Smooth muscle cell (in vitro differentiated cells): ENCODE data around the gene GASK1B. TPM values are rescaled to one million over a fixed set of nuclear protein-coding genes. Genes with fewer than 3 reads are reported as not detected.

Source experiments
- DNase-seq: peaks from one replicate; lab custom pipeline; 2025; ENCODE audit not compliant: unreplicated experiment; lab: John Stamatoyannopoulos, UW
- H2AFZ ChIP-seq: fragments of 200-600 bp; sonication (generic); 2 replicates; pipeline ENCODE4 v1.6.0; 2016; ENCODE audit warnings: antibody characterized with exemption, low read depth, mild to moderate bottlenecking
- H3F3A ChIP-seq: fragments of 200-600 bp; sonication (generic); 2 replicates; pipeline ENCODE4 v1.6.0; 2017; ENCODE audit warnings: antibody characterized with exemption, low read depth
- H3K27ac ChIP-seq: fragments of 200-600 bp; sonication (generic); 2 replicates; pipeline ENCODE4 v1.5.1; 2016; ENCODE audit warnings: low read depth, mild to moderate bottlenecking
- H3K27me3 ChIP-seq: fragments of 200-600 bp; sonication (generic); 2 replicates; pipeline ENCODE4 v1.6.1; 2016; ENCODE audit warnings: low read depth, mild to moderate bottlenecking
- H3K36me3 ChIP-seq: fragments of 200-600 bp; sonication (generic); 2 replicates; pipeline ENCODE4 v1.5.1; 2016; ENCODE audit warnings: low read depth
- H3K4me1 ChIP-seq: fragments of 200-600 bp; sonication (generic); 2 replicates; pipeline ENCODE4 v1.5.1; 2016; ENCODE audit warnings: low read depth
- H3K4me2 ChIP-seq: fragments of 200-600 bp; sonication (generic); 2 replicates; pipeline ENCODE4 v1.6.0; 2016; ENCODE audit warnings: mild to moderate bottlenecking
- H3K4me3 ChIP-seq: fragments of 200-600 bp; sonication (generic); 2 replicates; pipeline ENCODE4 v1.5.1; 2016; ENCODE audit warnings: mild to moderate bottlenecking
- H3K79me2 ChIP-seq: fragments of 200-600 bp; sonication (generic); 2 replicates; pipeline ENCODE4 v1.6.0; 2016; ENCODE audit warnings: low read depth, mild to moderate bottlenecking
- H3K9ac ChIP-seq: fragments of 200-600 bp; sonication (generic); 2 replicates; pipeline ENCODE4 v1.6.0; 2016; ENCODE audit warnings: low read depth
- H3K9me3 ChIP-seq: fragments of 200-600 bp; sonication (generic); replicated peaks from 2 replicates; pipeline ENCODE4 v1.5.1; 2016; ENCODE audit warnings: low read depth
- H4K20me1 ChIP-seq: fragments of 200-600 bp; sonication (generic); 2 replicates; pipeline ENCODE4 v1.6.0; 2016; ENCODE audit warnings: low read depth
- WGBS: methylation state at CpG from one replicate; pipeline ENCODE4 v1.1.7; 2016; ENCODE audit warnings: low lambda C conversion rate; 5-methylcytosine and 5-hydroxymethylcytosine counted together
- polyA plus RNA-seq: library from polyadenylated mRNA; unstranded; fragments of >200 nt; fragmentation: Nextera tagmentation; extraction: Ambion mirVana; gene quantifications from 2 replicates; pipeline ENCODE4 v1.2.1, GENCODE V29; 2016
- total RNA-seq: library from RNA; depleted of rRNA; stranded (reverse); fragments of >200 nt; gene quantifications from 2 replicates; pipeline ENCODE4 v1.2.3, GENCODE V29; 2014
- TF ChIP-seq, protein P1 (sequence below): fragments of 200-600 bp; sonication (generic); IDR thresholded peaks from 2 replicates; pipeline ENCODE4 v1.5.1; 2017; ENCODE audit warnings: borderline replicate concordance, mild to moderate bottlenecking, antibody characterized with exemption; ENCODE audit not compliant: insufficient read depth, poor library complexity, severe bottlenecking

The GASK1B gene
- total and polyA plus RNA-seq, 2 experiments from 2014 or later, result 12.9 to 79.4 TPM

DNA sequence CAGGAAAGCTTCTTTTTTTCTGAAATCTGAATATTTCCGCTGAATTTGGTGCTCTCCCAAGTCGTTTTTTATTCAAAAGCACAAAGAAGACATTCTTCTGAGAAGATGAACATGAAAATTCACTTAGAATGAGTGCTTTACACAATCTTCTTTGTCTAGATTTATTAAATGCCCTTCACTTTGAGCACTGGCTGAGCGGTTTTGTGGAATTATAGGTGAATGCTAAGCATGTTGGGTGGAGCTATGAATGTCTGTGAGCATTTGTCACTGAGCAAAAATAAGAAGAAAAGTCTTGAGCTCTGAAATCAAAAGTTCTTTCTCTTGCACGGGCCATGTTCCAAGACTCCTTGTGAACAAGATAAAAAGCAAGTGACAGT is 13.1 kb downstream of the GASK1B start:
- H3K36me3 ChIP-seq, result no peaks in the 10 kb centered on the region
- no peak overlapping the region for H3K4me3 ChIP-seq
- H3K79me2 ChIP-seq, result peaks cover 29% of the 10 kb centered on the region
- peak overlapping the region; percentile 99 for H3K27ac ChIP-seq
- no peaks in the 10 kb centered on the region for H3K27me3 ChIP-seq
- 72% methylated on average over 4 of the region's 4 CpGs for WGBS
- TF ChIP-seq, protein P1, sequence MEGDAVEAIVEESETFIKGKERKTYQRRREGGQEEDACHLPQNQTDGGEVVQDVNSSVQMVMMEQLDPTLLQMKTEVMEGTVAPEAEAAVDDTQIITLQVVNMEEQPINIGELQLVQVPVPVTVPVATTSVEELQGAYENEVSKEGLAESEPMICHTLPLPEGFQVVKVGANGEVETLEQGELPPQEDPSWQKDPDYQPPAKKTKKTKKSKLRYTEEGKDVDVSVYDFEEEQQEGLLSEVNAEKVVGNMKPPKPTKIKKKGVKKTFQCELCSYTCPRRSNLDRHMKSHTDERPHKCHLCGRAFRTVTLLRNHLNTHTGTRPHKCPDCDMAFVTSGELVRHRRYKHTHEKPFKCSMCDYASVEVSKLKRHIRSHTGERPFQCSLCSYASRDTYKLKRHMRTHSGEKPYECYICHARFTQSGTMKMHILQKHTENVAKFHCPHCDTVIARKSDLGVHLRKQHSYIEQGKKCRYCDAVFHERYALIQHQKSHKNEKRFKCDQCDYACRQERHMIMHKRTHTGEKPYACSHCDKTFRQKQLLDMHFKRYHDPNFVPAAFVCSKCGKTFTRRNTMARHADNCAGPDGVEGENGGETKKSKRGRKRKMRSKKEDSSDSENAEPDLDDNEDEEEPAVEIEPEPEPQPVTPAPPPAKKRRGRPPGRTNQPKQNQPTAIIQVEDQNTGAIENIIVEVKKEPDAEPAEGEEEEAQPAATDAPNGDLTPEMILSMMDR, result no peak
- no peak overlapping the region for H2AFZ ChIP-seq
- no peaks in the 10 kb centered on the region for H3K9me3 ChIP-seq
- DNase-seq, result no peak
- H3K4me2 ChIP-seq, result peak overlapping the region; percentile 60
- H3K9ac ChIP-seq, result peak overlapping the region; percentile 81
- peaks cover 16% of the 10 kb centered on the region for H3K4me1 ChIP-seq
- H3F3A ChIP-seq, result peaks cover 28% of the 10 kb centered on the region
- H4K20me1 ChIP-seq, result no peaks in the 10 kb centered on the region

DNA sequence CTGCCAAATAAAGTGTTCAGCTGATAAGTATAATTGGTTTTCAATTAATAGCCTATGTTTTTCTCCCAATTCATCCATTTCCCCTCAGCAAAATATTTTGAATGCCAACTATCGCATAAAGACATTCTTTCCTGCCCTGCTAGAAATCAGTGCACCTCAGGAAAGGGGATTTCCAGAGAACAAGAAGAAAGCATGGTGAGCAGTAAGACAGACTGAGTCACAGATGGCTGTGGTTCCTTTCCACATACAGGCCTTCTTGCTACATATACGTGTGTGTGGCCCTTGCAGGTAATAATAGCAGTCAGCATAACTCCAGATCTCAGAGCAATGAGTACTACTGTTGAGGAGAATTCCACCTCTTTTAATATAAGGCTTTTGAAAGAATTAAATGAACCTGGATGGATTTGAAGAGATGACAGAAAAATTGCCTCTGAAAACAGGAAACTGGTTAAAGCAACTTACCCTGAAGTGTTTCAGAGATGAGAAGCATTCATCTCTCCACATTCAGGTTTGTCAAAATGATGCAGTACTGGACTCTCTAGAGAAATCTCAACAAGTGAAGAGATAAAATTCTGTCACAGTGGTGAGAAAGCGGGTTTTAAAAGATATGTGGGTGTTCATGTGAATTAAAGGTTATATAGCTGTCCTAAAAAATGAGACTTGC is 13.6 kb downstream of the GASK1B start:
- Histone ChIP-seq H3K27me3 (no peaks in the 10 kb centered on the region), H3K79me2 (peaks cover 27% of the 10 kb centered on the region), H2AFZ (no peak overlapping the region), H3K36me3 (no peaks in the 10 kb centered on the region), H3K4me3 (no peak overlapping the region), H3K4me1 (peaks cover 16% of the 10 kb centered on the region), H3K9ac (peak overlapping the region; percentile 81), H4K20me1 (no peaks in the 10 kb centered on the region), H3K27ac (peak overlapping the region; percentile 99), H3K4me2 (peak overlapping the region; percentile 60), H3K9me3 (no peaks in the 10 kb centered on the region), H3F3A (peaks cover 28% of the 10 kb centered on the region)
- 24% methylated on average over 3 of the region's 3 CpGs for WGBS
- TF ChIP-seq, protein P1, result no peak
- DNase-seq, result no peak

DNA sequence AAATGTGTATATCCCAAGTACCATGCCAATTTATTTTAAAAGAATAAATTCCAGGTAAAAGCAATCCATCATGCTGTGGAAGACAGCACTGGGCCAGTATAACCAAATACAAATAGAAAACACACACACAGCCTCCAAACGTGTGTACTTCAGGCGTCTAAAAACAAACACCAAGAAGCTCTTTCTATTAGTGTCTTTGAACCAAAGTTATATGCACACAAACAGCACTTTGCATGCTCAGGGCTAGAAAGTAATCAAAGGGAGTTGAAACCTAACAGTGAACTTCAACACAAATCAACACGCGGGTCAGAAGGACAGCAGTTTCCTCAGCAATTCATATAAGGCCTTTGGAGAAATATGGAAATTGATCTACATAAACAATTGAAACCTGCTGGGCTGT is 15.4 kb downstream of the GASK1B start:
- peak overlapping the region; percentile 99 for H3K27ac ChIP-seq
- peak overlapping the region; percentile 46 for H3K9ac ChIP-seq
- 76% methylated on average over 4 of the region's 4 CpGs for WGBS
- peaks cover 16% of the 10 kb centered on the region for H3K4me1 ChIP-seq
- no peak overlapping the region for H3K4me3 ChIP-seq
- H3K36me3 ChIP-seq, result no peaks in the 10 kb centered on the region
- H4K20me1 ChIP-seq, result no peaks in the 10 kb centered on the region
- H3K4me2 ChIP-seq, result peak overlapping the region; percentile 50
- no peak for DNase-seq
- H3K27me3 ChIP-seq, result no peaks in the 10 kb centered on the region
- no peaks in the 10 kb centered on the region for H3K9me3 ChIP-seq
- H3K79me2 ChIP-seq, result peaks cover 27% of the 10 kb centered on the region
- H2AFZ ChIP-seq, result no peak overlapping the region
- peaks cover 24% of the 10 kb centered on the region for H3F3A ChIP-seq
- TF ChIP-seq, protein P1, result no peak
